GM12878 (cell line): Measurements from ENCODE around the gene CDK7. TPM values are rescaled to one million over a fixed set of nuclear protein-coding genes. Genes with fewer than 3 reads are reported as not detected.

Experiments used
- EED ChIP-seq: sonication (generic); IDR thresholded peaks from 2 replicates; pipeline ENCODE4 v1.6.1; 2016; ENCODE audit warnings: antibody characterized with exemption, low read depth
- FOS ChIP-seq: IDR thresholded peaks from 3 replicates; pipeline ENCODE4 v1.6.1; 2011; ENCODE audit warnings: borderline replicate concordance; ENCODE audit not compliant: insufficient read length; ENCODE audit errors: extremely low read depth
- FOXM1 ChIP-seq: IDR thresholded peaks from 2 replicates; pipeline ENCODE4 v1.6.1; 2012; ENCODE audit warnings: low read depth, mild to moderate bottlenecking, inconsistent platforms, low read length, moderate library complexity
- HDAC2 ChIP-seq: fragments of 200-600 bp; sonication (generic); IDR thresholded peaks from 2 replicates; pipeline ENCODE4 v1.6.1; 2017
- HSF1 ChIP-seq: fragments of 150-350 bp; IDR thresholded peaks from 2 replicates; pipeline ENCODE4 v1.6.1; 2014; ENCODE audit warnings: mild to moderate bottlenecking, low read depth, low read length
- KAT2A ChIP-seq: conservative IDR thresholded peaks from 2 replicates; pipeline ENCODE4 v1.6.1; 2011; ENCODE audit warnings: low read depth, low read length; ENCODE audit not compliant: control insufficient read depth
- KLF5 ChIP-seq: fragments of 450-650 bp; IDR thresholded peaks from 2 replicates; pipeline ENCODE4 v1.6.1; 2014; ENCODE audit warnings: mild to moderate bottlenecking; ENCODE audit not compliant: partially characterized antibody
- LARP7 ChIP-seq: fragments of 450-650 bp; IDR thresholded peaks from 2 replicates; pipeline ENCODE4 v1.6.1; 2017; ENCODE audit warnings: mild to moderate bottlenecking
- MYC ChIP-seq: IDR thresholded peaks from 2 replicates; pipeline ENCODE4 v1.6.1; 2011; ENCODE audit warnings: mild to moderate bottlenecking, low read length, moderate library complexity, inconsistent platforms; ENCODE audit not compliant: insufficient read depth, insufficient replicate concordance, insufficient read length, severe bottlenecking
- NR2C2 ChIP-seq: IDR thresholded peaks from 2 replicates; pipeline ENCODE4 v1.6.1; 2011; ENCODE audit warnings: borderline replicate concordance, low read depth; ENCODE audit not compliant: control insufficient read depth, insufficient read length
- NRF1 ChIP-seq: conservative IDR thresholded peaks from 2 replicates; pipeline ENCODE4 v1.6.1; 2011; ENCODE audit warnings: mild to moderate bottlenecking, low read depth, low read length, improper control_type of control experiment
- REST ChIP-seq: IDR thresholded peaks from 2 replicates; pipeline ENCODE4 v1.6.1; 2012; ENCODE audit warnings: mild to moderate bottlenecking, low read depth, low read length
- STAT1 ChIP-seq: fragments of 450-650 bp; conservative IDR thresholded peaks from 2 replicates; pipeline ENCODE4 v1.6.1; 2014; ENCODE audit warnings: antibody characterized with exemption, mild to moderate bottlenecking
- TCF3 ChIP-seq: IDR thresholded peaks from 2 replicates; pipeline ENCODE4 v1.6.1; 2012; ENCODE audit warnings: low read depth, mild to moderate bottlenecking, low read length, borderline replicate concordance; ENCODE audit not compliant: insufficient read depth
- ZBTB33 ChIP-seq: fragments of 450-650 bp; IDR thresholded peaks from 2 replicates; pipeline ENCODE4 v1.6.1; 2017; ENCODE audit warnings: mild to moderate bottlenecking
- ZNF24 ChIP-seq: fragments of 450-650 bp; IDR thresholded peaks from 2 replicates; pipeline ENCODE4 v1.6.1; 2017; ENCODE audit warnings: antibody characterized with exemption, mild to moderate bottlenecking
- polyA plus RNA-seq, 11 experiments: library from polyadenylated mRNA; depleted of rRNA in 4 of 11; unstranded in 6 of 11; stranded (reverse) in 5 of 11; fragments of >200 nt; fragmentation: Nextera tagmentation in 4 of 11; fragmentation: Illumina TruSeq in 1 of 11; extraction: Ambion mirVana in 4 of 11; extraction: Trizol in 1 of 11; gene quantifications; 1 replicate in 1 of 11; 2 replicates in 10 of 11; pipeline versions ENCODE4 v1.2.1 to v1.2.3, GENCODE V29; 2011 to 2016; ENCODE audit warnings: inconsistent platforms in 2 of 11, missing spikeins in 2 of 11, low read depth in 1 of 11
- total RNA-seq, 4 experiments: library from RNA; depleted of rRNA in 3 of 4; stranded (reverse); fragments of >200 nt in 3 of 4; fragmentation: Illumina TruSeq in 1 of 4; extraction: Trizol in 1 of 4; gene quantifications; 2 replicates each; pipeline versions ENCODE4 v1.2.1 to v1.2.3, GENCODE V29; 2013 to 2021
- TF ChIP-seq, protein P1 (sequence below): fragments of 450-650 bp; IDR thresholded peaks from 2 replicates; pipeline ENCODE4 v1.6.1; 2017; ENCODE audit warnings: antibody characterized with exemption, mild to moderate bottlenecking, moderate library complexity

CDK7 gene
- total and polyA plus RNA-seq, 10 of the 15 experiments (the other 5 are each of a cell fraction or from before 2014, with no cell fraction given), result 26.0 to 93.9 (median 43.0) TPM

DNA sequence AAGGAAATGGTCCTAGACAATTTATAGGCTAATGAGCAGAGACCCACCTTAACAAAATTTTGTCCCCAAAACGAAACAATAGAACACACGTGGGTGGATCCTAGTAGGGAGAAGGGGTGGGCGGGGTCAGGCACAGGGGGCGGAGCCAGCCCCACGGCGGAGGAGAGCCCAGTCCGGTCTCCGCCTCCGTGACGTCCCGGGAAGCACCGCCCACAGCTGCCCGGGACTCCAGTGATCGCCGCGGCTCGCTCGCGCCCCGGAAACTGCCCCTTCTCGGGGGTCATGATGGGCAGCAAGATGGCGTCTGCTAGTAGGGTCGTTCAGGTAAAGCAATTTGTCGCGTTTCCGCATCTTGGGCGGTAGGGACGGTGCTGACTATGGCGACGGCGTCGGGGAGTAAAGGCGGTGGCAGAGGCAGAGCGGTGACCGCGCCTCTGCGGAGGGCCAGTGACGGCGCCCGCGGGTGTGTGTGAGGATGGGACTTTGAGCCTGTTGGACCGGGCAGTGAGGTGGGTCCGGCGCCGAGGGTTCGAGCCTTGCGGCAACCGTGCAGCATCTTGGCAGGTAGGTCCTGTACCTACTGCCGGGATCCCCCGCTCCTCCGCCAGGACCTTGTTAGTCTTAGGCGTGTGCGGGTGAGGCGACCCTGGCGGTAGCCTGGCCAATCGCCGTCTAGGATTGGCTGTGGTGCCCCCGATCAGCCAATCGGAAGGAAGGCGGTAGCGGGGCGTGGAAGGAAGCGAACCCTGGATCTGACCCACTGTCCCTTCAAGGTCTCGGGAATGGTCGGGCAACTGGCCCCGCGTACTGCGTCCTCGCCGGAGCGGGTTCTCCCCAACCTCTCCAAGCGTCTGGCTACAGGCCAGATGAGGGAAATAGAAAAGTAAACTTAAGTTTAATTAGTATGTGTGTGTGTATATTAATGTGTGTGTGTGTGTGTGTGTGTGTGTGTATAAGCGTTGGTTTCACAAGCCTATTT is 16.8 kb upstream of the CDK7 start (continued):
- TF ChIP-seq, protein P1, sequence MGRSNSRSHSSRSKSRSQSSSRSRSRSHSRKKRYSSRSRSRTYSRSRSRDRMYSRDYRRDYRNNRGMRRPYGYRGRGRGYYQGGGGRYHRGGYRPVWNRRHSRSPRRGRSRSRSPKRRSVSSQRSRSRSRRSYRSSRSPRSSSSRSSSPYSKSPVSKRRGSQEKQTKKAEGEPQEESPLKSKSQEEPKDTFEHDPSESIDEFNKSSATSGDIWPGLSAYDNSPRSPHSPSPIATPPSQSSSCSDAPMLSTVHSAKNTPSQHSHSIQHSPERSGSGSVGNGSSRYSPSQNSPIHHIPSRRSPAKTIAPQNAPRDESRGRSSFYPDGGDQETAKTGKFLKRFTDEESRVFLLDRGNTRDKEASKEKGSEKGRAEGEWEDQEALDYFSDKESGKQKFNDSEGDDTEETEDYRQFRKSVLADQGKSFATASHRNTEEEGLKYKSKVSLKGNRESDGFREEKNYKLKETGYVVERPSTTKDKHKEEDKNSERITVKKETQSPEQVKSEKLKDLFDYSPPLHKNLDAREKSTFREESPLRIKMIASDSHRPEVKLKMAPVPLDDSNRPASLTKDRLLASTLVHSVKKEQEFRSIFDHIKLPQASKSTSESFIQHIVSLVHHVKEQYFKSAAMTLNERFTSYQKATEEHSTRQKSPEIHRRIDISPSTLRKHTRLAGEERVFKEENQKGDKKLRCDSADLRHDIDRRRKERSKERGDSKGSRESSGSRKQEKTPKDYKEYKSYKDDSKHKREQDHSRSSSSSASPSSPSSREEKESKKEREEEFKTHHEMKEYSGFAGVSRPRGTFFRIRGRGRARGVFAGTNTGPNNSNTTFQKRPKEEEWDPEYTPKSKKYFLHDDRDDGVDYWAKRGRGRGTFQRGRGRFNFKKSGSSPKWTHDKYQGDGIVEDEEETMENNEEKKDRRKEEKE, result no peak
- TF ChIP-seq FOXM1, result no peak
- TF ChIP-seq TCF3, result no peak
- peak; percentile 17 for TF ChIP-seq FOS
- TF ChIP-seq KLF5, result peak; percentile 68
- no peak for TF ChIP-seq HDAC2
- TF ChIP-seq STAT1, result peak; percentile 85
- no peak for TF ChIP-seq ZBTB33
- TF ChIP-seq NRF1, result no peak
- no peak for TF ChIP-seq HSF1
- 0 out of 2 replicates have a peak, but pooled peaks have one; percentile 28 for TF ChIP-seq EED
- TF ChIP-seq NR2C2, result no peak
- TF ChIP-seq ZNF24, result no peak
- no peak for TF ChIP-seq MYC
- no peak for TF ChIP-seq KAT2A
- peak; percentile 96 for TF ChIP-seq LARP7
- TF ChIP-seq REST, result no peak
